Liver (tissue), 9 donors: Measurements from ENCODE around the gene NAPB. TPM values are rescaled to one million over a fixed set of nuclear protein-coding genes. Genes with fewer than 3 reads are reported as not detected.

Experiments
- DNase-seq: peaks from one replicate; pipeline ENCODE4 v3.0.0-alpha.2; 2017; ENCODE audit warnings: low spot score
- H3K27ac ChIP-seq, 2 donors: one replicate each; pipeline ENCODE4 v1.7.0; 2013; ENCODE audit warnings: inconsistent platforms in 2 of 2, low read length in 2 of 2, control low read depth in 1 of 2, low read depth in 1 of 2, mild to moderate bottlenecking in 1 of 2
- H3K27me3 ChIP-seq, 4 donors: one replicate each; pipeline versions ENCODE4 v1.6.1 to v1.7.0; 2013; ENCODE audit warnings: low read length in 3 of 4, inconsistent platforms in 1 of 4, mild to moderate bottlenecking in 1 of 4, moderate library complexity in 1 of 4; ENCODE audit not compliant: control insufficient read depth in 4 of 4, insufficient read depth in 4 of 4
- H3K36me3 ChIP-seq, 4 donors: one replicate each; pipeline versions ENCODE4 v1.6.1 to v1.7.0; 2013; ENCODE audit warnings: low read length in 3 of 4, mild to moderate bottlenecking in 3 of 4, low read depth in 1 of 4, moderate library complexity in 1 of 4; ENCODE audit not compliant: control insufficient read depth in 4 of 4, insufficient read depth in 3 of 4
- H3K4me1 ChIP-seq, 4 donors: one replicate each; pipeline versions ENCODE4 v1.6.1 to v1.7.0; 2013; ENCODE audit warnings: low read length in 3 of 4, mild to moderate bottlenecking in 3 of 4, moderate library complexity in 1 of 4; ENCODE audit not compliant: control insufficient read depth in 4 of 4, insufficient read depth in 4 of 4
- H3K4me3 ChIP-seq, 3 donors: one replicate each; pipeline versions ENCODE4 v1.6.1 to v1.7.0; 2013; ENCODE audit warnings: low read length in 3 of 3, control low read depth in 1 of 3, low read depth in 1 of 3, mild to moderate bottlenecking in 1 of 3
- H3K9ac ChIP-seq, 2 donors: one replicate each; pipeline ENCODE4 v1.7.0; 2013; ENCODE audit warnings: low read length in 2 of 2, mild to moderate bottlenecking in 2 of 2, moderate library complexity in 2 of 2, control low read depth in 1 of 2, low read depth in 1 of 2
- H3K9me3 ChIP-seq, 4 donors: one replicate each; pipeline versions ENCODE4 v1.6.1 to v1.7.0; 2013; ENCODE audit warnings: low read length in 3 of 4; ENCODE audit not compliant: control insufficient read depth in 4 of 4
- CTCF ChIP-seq: fragments of 150-350 bp; IDR thresholded peaks from 2 replicates; pipeline ENCODE4 v1.5.1; 2017; ENCODE audit warnings: improper control_type of control experiment, low read depth, low read length; ENCODE audit not compliant: missing input control
- EGR1 ChIP-seq, 2 donors: IDR thresholded peaks; 2 replicates each; pipeline ENCODE4 v1.6.1; 2016 to 2018; ENCODE audit warnings: antibody characterized with exemption in 2 of 2, low read depth in 2 of 2
- FOXA1 ChIP-seq: IDR thresholded peaks from 2 replicates; pipeline ENCODE4 v1.6.1; 2016; ENCODE audit warnings: antibody characterized with exemption
- FOXA2 ChIP-seq: IDR thresholded peaks from 2 replicates; pipeline ENCODE4 v1.6.1; 2016; ENCODE audit warnings: antibody characterized with exemption
- GABPA ChIP-seq, 2 donors: IDR thresholded peaks in 1 of 2; conservative IDR thresholded peaks in 1 of 2; 2 replicates each; pipeline ENCODE4 v1.6.1; 2016; ENCODE audit warnings: antibody characterized with exemption in 2 of 2, mild to moderate bottlenecking in 1 of 2, moderate library complexity in 1 of 2
- HNF4A ChIP-seq, 2 donors: conservative IDR thresholded peaks; 2 replicates each; pipeline ENCODE4 v1.6.1; 2016; ENCODE audit warnings: antibody characterized with exemption in 2 of 2, mild to moderate bottlenecking in 2 of 2
- JUND ChIP-seq, 2 donors: IDR thresholded peaks; 2 replicates each; pipeline ENCODE4 v1.6.1; 2016; ENCODE audit warnings: antibody characterized with exemption in 2 of 2
- NR2F2 ChIP-seq: IDR thresholded peaks from 2 replicates; pipeline ENCODE4 v1.6.1; 2016; ENCODE audit warnings: antibody characterized with exemption
- SP1 ChIP-seq: IDR thresholded peaks from 2 replicates; pipeline ENCODE4 v1.6.1; 2018; ENCODE audit warnings: antibody characterized with exemption, mild to moderate bottlenecking
- TAF1 ChIP-seq: conservative IDR thresholded peaks from 2 replicates; pipeline ENCODE4 v1.6.1; 2016; ENCODE audit warnings: antibody characterized with exemption, mild to moderate bottlenecking
- YY1 ChIP-seq: IDR thresholded peaks from 2 replicates; pipeline ENCODE4 v1.6.1; 2016; ENCODE audit warnings: antibody characterized with exemption, mild to moderate bottlenecking
- WGBS: extraction: QIAGEN DNeasy Blood & Tissue Kit; methylation state at CpG from one replicate; pipeline ENCODE4 v1.1.7; 2013; 5-methylcytosine and 5-hydroxymethylcytosine counted together
- polyA plus RNA-seq, 2 donors: library from polyadenylated mRNA; stranded (reverse) in 1 of 2; unstranded in 1 of 2; fragments of 200-250 nt in 1 of 2; fragments of >200 nt in 1 of 2; fragmentation: Nextera tagmentation in 1 of 2; extraction: Ambion mirVana in 1 of 2; gene quantifications; one replicate each; pipeline versions ENCODE4 v1.2.1 to v1.2.3, GENCODE V29; 2013 to 2015
- total RNA-seq, 2 donors: library from RNA; depleted of rRNA; stranded (reverse); fragments of >200 nt; gene quantifications; one replicate each; pipeline ENCODE4 v1.2.3, GENCODE V29; 2014
- TF ChIP-seq, protein P1 (sequence below): IDR thresholded peaks from 2 replicates; pipeline ENCODE4 v1.6.1; 2016; ENCODE audit warnings: antibody characterized with exemption
- TF ChIP-seq, protein P2 (sequence below): IDR thresholded peaks from 2 replicates; pipeline ENCODE4 v1.6.1; 2016; ENCODE audit warnings: antibody characterized with exemption, mild to moderate bottlenecking
- TF ChIP-seq, protein P3 (sequence below): IDR thresholded peaks from 2 replicates; pipeline ENCODE4 v1.6.1; 2016; ENCODE audit warnings: antibody characterized with exemption
- TF ChIP-seq, protein P4 (sequence below): IDR thresholded peaks from 2 replicates; pipeline ENCODE4 v1.6.1; 2016; ENCODE audit warnings: antibody characterized with exemption
- donor health status: healthy.
- donor health status: healthy.
- donor health status: healthy.
- donor health status: healthy.
- donor health status: healthy.

The NAPB gene
- total and polyA plus RNA-seq, 4 donors = 2.4 to 10.6 (median 4.5) TPM

- TF ChIP-seq NR2F2 = no peak
These were observed 12.3 kb upstream of the NAPB start (continued) for GRCh38 chr20:23433628-23434027.

DNA sequence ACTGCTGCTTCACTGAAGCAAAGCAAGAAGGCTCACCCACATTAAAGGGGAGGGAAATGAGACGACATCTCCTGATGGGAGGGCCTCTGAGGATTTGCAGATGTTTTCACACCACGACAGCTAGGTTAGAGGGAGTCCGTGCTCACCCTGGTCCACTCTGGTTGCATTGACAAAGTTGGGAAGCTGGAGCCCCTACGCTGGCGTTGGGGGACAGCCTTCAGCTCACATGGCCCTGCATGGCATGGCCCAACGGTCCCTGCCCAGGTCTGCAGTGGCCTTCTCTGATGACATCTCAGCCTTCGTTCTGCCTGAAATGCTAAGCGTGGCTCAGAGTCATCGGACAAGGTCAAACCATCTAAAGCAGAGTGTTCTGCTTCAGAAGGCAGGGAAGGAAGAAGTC lies 3.8 kb upstream of the NAPB start:
- Histone ChIP-seq H3K27ac (no peak overlapping the region), H3K9me3 (no peaks in the 10 kb centered on the region), H3K36me3 (no peaks in the 10 kb centered on the region), H3K27me3 (no peaks in the 10 kb centered on the region), H3K9ac (no peak overlapping the region), H3K4me1 (peaks cover 0 to 5% (median 4%) of the 10 kb centered on the region in 4 donors), H3K4me3 (no peak overlapping the region)
- 92% methylated on average over 9 of the region's 9 CpGs for WGBS
- no peak for DNase-seq
- TF ChIP-seq, protein P1, sequence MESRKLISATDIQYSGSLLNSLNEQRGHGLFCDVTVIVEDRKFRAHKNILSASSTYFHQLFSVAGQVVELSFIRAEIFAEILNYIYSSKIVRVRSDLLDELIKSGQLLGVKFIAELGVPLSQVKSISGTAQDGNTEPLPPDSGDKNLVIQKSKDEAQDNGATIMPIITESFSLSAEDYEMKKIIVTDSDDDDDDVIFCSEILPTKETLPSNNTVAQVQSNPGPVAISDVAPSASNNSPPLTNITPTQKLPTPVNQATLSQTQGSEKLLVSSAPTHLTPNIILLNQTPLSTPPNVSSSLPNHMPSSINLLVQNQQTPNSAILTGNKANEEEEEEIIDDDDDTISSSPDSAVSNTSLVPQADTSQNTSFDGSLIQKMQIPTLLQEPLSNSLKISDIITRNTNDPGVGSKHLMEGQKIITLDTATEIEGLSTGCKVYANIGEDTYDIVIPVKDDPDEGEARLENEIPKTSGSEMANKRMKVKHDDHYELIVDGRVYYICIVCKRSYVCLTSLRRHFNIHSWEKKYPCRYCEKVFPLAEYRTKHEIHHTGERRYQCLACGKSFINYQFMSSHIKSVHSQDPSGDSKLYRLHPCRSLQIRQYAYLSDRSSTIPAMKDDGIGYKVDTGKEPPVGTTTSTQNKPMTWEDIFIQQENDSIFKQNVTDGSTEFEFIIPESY = no peak
- TF ChIP-seq CTCF = no peak
- TF ChIP-seq FOXA2 = no peak
- no peak for TF ChIP-seq SP1
- no peak for TF ChIP-seq JUND (IDR thresholded peaks at IDR 0.05)
- no peak for TF ChIP-seq FOXA1
- TF ChIP-seq, protein P2, sequence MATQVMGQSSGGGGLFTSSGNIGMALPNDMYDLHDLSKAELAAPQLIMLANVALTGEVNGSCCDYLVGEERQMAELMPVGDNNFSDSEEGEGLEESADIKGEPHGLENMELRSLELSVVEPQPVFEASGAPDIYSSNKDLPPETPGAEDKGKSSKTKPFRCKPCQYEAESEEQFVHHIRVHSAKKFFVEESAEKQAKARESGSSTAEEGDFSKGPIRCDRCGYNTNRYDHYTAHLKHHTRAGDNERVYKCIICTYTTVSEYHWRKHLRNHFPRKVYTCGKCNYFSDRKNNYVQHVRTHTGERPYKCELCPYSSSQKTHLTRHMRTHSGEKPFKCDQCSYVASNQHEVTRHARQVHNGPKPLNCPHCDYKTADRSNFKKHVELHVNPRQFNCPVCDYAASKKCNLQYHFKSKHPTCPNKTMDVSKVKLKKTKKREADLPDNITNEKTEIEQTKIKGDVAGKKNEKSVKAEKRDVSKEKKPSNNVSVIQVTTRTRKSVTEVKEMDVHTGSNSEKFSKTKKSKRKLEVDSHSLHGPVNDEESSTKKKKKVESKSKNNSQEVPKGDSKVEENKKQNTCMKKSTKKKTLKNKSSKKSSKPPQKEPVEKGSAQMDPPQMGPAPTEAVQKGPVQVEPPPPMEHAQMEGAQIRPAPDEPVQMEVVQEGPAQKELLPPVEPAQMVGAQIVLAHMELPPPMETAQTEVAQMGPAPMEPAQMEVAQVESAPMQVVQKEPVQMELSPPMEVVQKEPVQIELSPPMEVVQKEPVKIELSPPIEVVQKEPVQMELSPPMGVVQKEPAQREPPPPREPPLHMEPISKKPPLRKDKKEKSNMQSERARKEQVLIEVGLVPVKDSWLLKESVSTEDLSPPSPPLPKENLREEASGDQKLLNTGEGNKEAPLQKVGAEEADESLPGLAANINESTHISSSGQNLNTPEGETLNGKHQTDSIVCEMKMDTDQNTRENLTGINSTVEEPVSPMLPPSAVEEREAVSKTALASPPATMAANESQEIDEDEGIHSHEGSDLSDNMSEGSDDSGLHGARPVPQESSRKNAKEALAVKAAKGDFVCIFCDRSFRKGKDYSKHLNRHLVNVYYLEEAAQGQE = no peak
- no peak for TF ChIP-seq GABPA (IDR thresholded peaks at IDR 0.05 in 1 of 2, conservative IDR thresholded peaks at IDR 0.05 in 1 of 2)
- TF ChIP-seq EGR1 (IDR thresholded peaks at IDR 0.05; ENCODE audit: low read depth in 2 of 2) = no peak
- no peak for TF ChIP-seq NR2F2
- TF ChIP-seq, protein P3, sequence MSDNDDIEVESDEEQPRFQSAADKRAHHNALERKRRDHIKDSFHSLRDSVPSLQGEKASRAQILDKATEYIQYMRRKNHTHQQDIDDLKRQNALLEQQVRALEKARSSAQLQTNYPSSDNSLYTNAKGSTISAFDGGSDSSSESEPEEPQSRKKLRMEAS = no peak
- TF ChIP-seq TAF1 = no peak
- TF ChIP-seq YY1 = no peak
- TF ChIP-seq HNF4A (conservative IDR thresholded peaks at IDR 0.05) = no peak
- TF ChIP-seq, protein P4, sequence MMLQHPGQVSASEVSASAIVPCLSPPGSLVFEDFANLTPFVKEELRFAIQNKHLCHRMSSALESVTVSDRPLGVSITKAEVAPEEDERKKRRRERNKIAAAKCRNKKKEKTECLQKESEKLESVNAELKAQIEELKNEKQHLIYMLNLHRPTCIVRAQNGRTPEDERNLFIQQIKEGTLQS = no peak
